ENCODE measurements around the gene DNAAF8.
A peak's percentile ranks its signal among the peaks of the same experiment; 100 is the strongest.

The DNAAF8 gene

GRCh38 chr16:4734063-4734729 lies at the start of gene DNAAF8, which contains the start of gene ANKS3:
Gene DNAAF8 (plus strand): TSS chr16:4734537. CDS start chr16:4736515, 1,978 bp downstream.
Gene ANKS3 (minus strand): TSS chr16:4734271. CDS start chr16:4730149, 4,122 bp downstream.
- peak; percentile 81 for DNase-seq

GRCh38 chr16:4684763-4685162 lies 49.6 kb upstream of the DNAAF8 start:
- DNase-seq: no peak

GRCh38 chr16:4685292-4685691 lies 49.0 kb upstream of the DNAAF8 start:
- no peak for DNase-seq

GRCh38 chr16:4685776-4686496 lies 48.4 kb upstream of the DNAAF8 start:
- DNase-seq: no peak

GRCh38 chr16:4686497-4687210 lies 47.7 kb upstream of the DNAAF8 start:
- DNase-seq: no peak

GRCh38 chr16:4687416-4687815 lies 46.9 kb upstream of the DNAAF8 start:
- no peak for DNase-seq

- DNase-seq: no peak
Measured at GRCh38 chr16:4687946-4688673, 46.2 kb upstream of the DNAAF8 start.

GRCh38 chr16:4688674-4689045 lies 45.7 kb upstream of the DNAAF8 start:
- DNase-seq: no peak

- DNase-seq: no peak
Measured at GRCh38 chr16:4689091-4689671, 45.2 kb upstream of the DNAAF8 start.

- DNase-seq: no peak
Measured at GRCh38 chr16:4689864-4690704, 44.3 kb upstream of the DNAAF8 start.

- DNase-seq: no peak
Measured at GRCh38 chr16:4690946-4691665, 43.2 kb upstream of the DNAAF8 start.

GRCh38 chr16:4691666-4692412 lies 42.5 kb upstream of the DNAAF8 start:
- no peak for DNase-seq

GRCh38 chr16:4692460-4693295 lies 41.7 kb upstream of the DNAAF8 start:
- peak; percentile 31 for DNase-seq

- peak; percentile 97 for DNase-seq
Measured at GRCh38 chr16:4693296-4693955, 40.9 kb upstream of the DNAAF8 start, which contains the start of gene NUDT16L1. Gene NUDT16L1 (plus strand): TSS chr16:4693562. CDS start chr16:4693727, 165 bp downstream.

GRCh38 chr16:4693956-4694641 lies 40.2 kb upstream of the DNAAF8 start:
- peak; percentile 53 for DNase-seq

GRCh38 chr16:4694642-4695451 lies 39.5 kb upstream of the DNAAF8 start:
- DNase-seq: no peak

Measured in CD4-positive, alpha-beta T cell treated with Interleukin-21 for 1 hour (primary cell).